Right ventricle myocardium inferior (tissue), 1 donor: ENCODE measurements around the gene PLA2G6. TPM values are rescaled to one million over a fixed set of nuclear protein-coding genes. Genes with fewer than 3 reads are reported as not detected.
A peak's percentile ranks its signal among the peaks of the same experiment; 100 is the strongest.

Experiments used
- ATAC-seq: fragments of 200-7000 bp; cut with Tn5 transposase; one replicate; pipeline ENCODE4 v1.9.1; 2020; ENCODE audit warnings: mild to moderate bottlenecking, moderate library complexity
- DNase-seq: peaks from one replicate; pipeline ENCODE4 v3.0.0; 2021; ENCODE audit errors: missing footprints
- intact Hi-C: fragments of 100-400 bp; cut with DNase I; formaldehyde crosslinking; loops from one replicate; pipeline ENCODE4 v1.11.0; 2022
- total RNA-seq: library from RNA; stranded (reverse); fragmentation: NEBNext Ultra II Directional; extraction: Animal tissue kit (Norgen Biotek cat#: 25700); gene quantifications from one replicate; pipeline ENCODE4 v1.2.1, GENCODE V29; 2021
- donor health status: DM: no; HTN: yes; CAD: no; lungs with severe emphysema.

Gene PLA2G6
- total RNA-seq, 1 donor from 2014 or later: 11.4 TPM

GRCh38 chr22:38218661-38219622 lies 37.3 kb upstream of the PLA2G6 start:
- intact Hi-C loops: no loop called here
- peak; percentile 83 for DNase-seq
- peak; percentile 74 for ATAC-seq

- intact Hi-C loops: no loop called here
- no peak for ATAC-seq
- no peak for DNase-seq
Measured at GRCh38 chr22:38215156-38216038, 33.8 kb upstream of the PLA2G6 start.

GRCh38 chr22:38214302-38215056 lies 32.8 kb upstream of the PLA2G6 start:
- intact Hi-C loops: no loop called here
- peak; percentile 81 for DNase-seq

GRCh38 chr22:38213990-38214301 lies 32.3 kb upstream of the PLA2G6 start:
- intact Hi-C loops: no loop called here
- no peak for ATAC-seq
- DNase-seq: no peak

More at GRCh38 chr22:38214302-38215056, 32.8 kb upstream of the PLA2G6 start:
- peak; percentile 54 for ATAC-seq

- intact Hi-C loops: no loop called here
- no peak for DNase-seq
- ATAC-seq: no peak
Measured at GRCh38 chr22:38213319-38213989, 31.8 kb upstream of the PLA2G6 start.

- ATAC-seq: no peak
- DNase-seq: no peak
- intact Hi-C loops: no loop called here
Measured at GRCh38 chr22:38212442-38212841, 30.8 kb upstream of the PLA2G6 start.

- DNase-seq (no peak), ATAC-seq (no peak)
- intact Hi-C loops: no loop called here
Measured at GRCh38 chr22:38211556-38211955, 29.9 kb upstream of the PLA2G6 start.

- ATAC-seq (no peak), DNase-seq (no peak)
- intact Hi-C loops: no loop called here
Measured at GRCh38 chr22:38208551-38208968, 26.9 kb upstream of the PLA2G6 start.

- DNase-seq (no peak), ATAC-seq (no peak)
- intact Hi-C loops: no loop called here
Measured at GRCh38 chr22:38207898-38208432, 26.3 kb upstream of the PLA2G6 start.

- intact Hi-C loops: no loop called here
- DNase-seq (peak; percentile 90), ATAC-seq (peak; percentile 64)
Measured at GRCh38 chr22:38205261-38206128, 23.9 kb upstream of the PLA2G6 start.

GRCh38 chr22:38204784-38205183 lies 23.2 kb upstream of the PLA2G6 start:
- intact Hi-C loops: loop anchor here (5.0 kb wide), 1 partner anchor 33 kb away; no protein-coding TSS in a partner anchor

GRCh38 chr22:38203855-38204514 lies 22.4 kb upstream of the PLA2G6 start:
- ATAC-seq (no peak), DNase-seq (no peak)
- intact Hi-C loops: loop anchor here (5.0 kb wide), 1 partner anchor 33 kb away; no protein-coding TSS in a partner anchor

More at GRCh38 chr22:38204784-38205183, 23.2 kb upstream of the PLA2G6 start:
- DNase-seq (no peak), ATAC-seq (no peak)

- intact Hi-C loops: loop anchor here (5.0 kb wide), 1 partner anchor 34 kb away; no protein-coding TSS in a partner anchor
- ATAC-seq (no peak), DNase-seq (no peak)
Measured at GRCh38 chr22:38203090-38203810, 21.6 kb upstream of the PLA2G6 start.

GRCh38 chr22:38202437-38203089 lies 20.9 kb upstream of the PLA2G6 start:
- ATAC-seq (peak; percentile 47), DNase-seq (peak; percentile 93)
- intact Hi-C loops: loop anchor here (5.0 kb wide), 1 partner anchor 35 kb away; no protein-coding TSS in a partner anchor

GRCh38 chr22:38201711-38202436 lies 20.2 kb upstream of the PLA2G6 start, which contains the start of gene MAFF:
MAFF (plus strand) TSS chr22:38201994; CDS start chr22:38213854, 11,860 bp downstream.
- ATAC-seq: peak; percentile 85
- intact Hi-C loops: loop anchor here (5.0 kb wide), 1 partner anchor 35 kb away; no protein-coding TSS in a partner anchor
- peak; percentile 98 for DNase-seq
